Lower leg skin (tissue), 3 donors: Measurements from ENCODE around the gene ZFY.

Source experiments
- POLR2A ChIP-seq, 2 donors: fragments of 450-650 bp; IDR thresholded peaks; one replicate each; pipeline ENCODE4 v1.6.1; 2016 to 2017; ENCODE audit warnings: antibody characterized with exemption in 2 of 2, mild to moderate bottlenecking in 1 of 2, moderate library complexity in 1 of 2
- TF ChIP-seq, protein P1 (sequence below), 3 donors: fragments of 450-650 bp; IDR thresholded peaks; one replicate each; pipeline ENCODE4 v1.5.1; 2016; ENCODE audit warnings: antibody characterized with exemption in 3 of 3, mild to moderate bottlenecking in 3 of 3, moderate library complexity in 2 of 3

DNA sequence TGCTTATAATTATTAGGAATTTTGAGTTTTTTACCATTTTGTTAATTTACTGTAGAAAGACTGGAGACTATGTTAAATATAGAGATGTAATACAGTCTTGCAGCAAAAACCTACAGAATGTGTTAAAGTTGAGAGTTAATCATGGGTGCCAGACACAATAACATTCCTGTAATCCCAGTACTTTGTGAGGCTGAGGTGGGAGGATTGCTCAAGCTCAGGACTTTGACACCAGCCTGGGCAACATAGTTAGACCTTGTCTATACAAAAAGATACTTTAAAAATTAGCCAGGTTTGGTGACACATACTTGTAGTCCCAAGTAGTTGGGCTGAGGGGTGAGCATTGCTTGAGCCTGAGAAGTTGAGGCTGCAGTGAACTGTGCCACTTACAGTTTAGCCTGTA lies 17.7 kb downstream of the ZFY start:
- TF ChIP-seq, protein P1, sequence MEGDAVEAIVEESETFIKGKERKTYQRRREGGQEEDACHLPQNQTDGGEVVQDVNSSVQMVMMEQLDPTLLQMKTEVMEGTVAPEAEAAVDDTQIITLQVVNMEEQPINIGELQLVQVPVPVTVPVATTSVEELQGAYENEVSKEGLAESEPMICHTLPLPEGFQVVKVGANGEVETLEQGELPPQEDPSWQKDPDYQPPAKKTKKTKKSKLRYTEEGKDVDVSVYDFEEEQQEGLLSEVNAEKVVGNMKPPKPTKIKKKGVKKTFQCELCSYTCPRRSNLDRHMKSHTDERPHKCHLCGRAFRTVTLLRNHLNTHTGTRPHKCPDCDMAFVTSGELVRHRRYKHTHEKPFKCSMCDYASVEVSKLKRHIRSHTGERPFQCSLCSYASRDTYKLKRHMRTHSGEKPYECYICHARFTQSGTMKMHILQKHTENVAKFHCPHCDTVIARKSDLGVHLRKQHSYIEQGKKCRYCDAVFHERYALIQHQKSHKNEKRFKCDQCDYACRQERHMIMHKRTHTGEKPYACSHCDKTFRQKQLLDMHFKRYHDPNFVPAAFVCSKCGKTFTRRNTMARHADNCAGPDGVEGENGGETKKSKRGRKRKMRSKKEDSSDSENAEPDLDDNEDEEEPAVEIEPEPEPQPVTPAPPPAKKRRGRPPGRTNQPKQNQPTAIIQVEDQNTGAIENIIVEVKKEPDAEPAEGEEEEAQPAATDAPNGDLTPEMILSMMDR (IDR thresholded peaks at IDR 0.05) = no peak
- no peak for TF ChIP-seq POLR2A (IDR thresholded peaks at IDR 0.05)
